HG02798 (cell line): ENCODE data around the gene ENDOU.

Experiments used
- ATAC-seq: cut with Tn5 transposase; IDR thresholded peaks from one replicate; pipeline ENCODE4 v1.9.1; 2021; ENCODE audit warnings: mild to moderate bottlenecking; ENCODE audit not compliant: unreplicated experiment, poor library complexity

ENDOU gene

GRCh38 chr12:47757840-47758583 is 32.7 kb upstream of the ENDOU start:
- ATAC-seq: no peak

DNA sequence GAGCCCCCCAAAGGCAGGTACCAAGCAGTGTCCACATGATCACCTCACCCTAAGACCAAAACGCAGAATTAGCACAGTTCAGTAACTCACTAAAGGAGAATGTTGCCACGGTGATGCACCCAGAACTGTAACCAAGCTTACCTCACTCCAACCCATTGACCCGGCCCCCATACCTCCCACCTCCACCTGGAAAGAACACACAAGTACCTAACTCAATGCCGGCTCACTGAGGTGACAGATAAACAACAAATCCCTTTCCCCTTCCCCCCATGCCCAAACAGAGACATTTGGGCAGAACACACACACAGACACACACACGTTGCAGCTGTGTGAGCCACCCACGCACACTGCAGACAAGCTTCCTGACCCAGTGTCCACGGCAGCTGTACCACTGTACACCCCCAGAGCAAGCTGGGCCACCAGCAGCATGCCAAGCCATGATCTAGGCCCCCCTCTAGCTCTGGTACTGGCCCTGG is 32.1 kb upstream of the ENDOU start:
- no peak for ATAC-seq

DNA sequence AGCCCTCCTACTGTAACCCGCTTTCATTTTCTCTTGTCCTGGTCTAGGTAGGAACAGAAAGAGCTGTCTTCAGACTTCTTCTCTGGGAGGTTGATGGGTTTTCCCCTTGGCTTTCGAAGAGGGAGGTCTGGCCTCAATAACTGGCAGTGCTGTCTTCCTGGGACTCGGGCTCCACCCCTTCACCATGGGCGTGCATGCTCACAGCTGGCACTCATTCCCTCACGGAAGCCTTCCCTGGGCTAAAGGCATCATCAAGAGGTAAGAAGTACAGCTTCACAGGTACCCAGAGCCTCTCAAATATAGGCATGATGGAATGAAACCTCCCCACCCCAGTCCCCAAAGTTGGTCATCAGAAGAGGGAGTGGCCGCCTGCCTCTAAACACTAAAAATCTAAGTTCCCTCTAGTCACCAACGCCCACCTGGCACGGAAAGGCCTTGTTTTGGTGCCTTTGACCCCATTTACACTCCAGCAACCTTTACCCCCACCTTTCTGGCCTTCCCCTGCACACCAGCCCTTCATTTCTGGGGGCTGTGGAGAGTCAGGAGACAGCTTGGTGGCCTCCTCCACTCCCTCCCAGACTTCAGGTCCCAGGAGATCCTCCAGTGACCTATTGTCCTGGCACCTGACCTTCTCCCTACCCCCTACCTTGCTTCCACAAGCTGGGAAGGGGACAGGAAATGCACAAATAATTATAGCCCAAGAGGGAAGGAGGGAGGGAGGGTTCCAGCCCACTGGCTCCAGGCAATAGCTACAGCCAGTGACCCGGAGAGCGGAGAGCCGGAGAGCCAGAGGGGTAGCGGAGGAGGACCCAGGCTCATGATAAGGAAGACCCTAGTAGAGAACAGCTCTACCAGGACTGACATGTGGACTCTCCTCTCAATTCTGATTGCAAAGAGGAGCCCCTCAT is 30.6 kb upstream of the ENDOU start:
- ATAC-seq: peak; percentile 80

DNA sequence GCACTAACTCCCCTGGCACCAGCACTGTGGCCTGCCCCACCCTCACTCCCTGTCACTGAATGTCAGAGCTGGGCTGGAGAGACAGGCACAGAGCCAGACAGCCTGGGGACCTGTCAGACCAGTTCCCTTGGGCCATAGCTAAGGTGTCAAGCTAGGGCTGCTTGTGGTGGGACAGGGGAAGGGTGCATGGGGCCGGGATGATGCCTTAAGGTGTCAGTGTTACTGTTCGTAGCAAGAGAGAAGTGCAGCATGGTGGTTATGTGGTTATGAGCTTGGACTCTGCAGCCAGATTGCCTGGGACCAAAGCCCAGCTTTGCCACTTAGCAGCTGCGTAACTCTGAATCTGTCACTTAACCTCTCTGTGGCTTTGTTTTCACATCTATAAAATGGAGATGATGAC is 29.6 kb upstream of the ENDOU start:
- peak; percentile 32 for ATAC-seq

- no peak for ATAC-seq
These were observed 28.8 kb upstream of the ENDOU start for GRCh38 chr12:47754126-47754525.

DNA sequence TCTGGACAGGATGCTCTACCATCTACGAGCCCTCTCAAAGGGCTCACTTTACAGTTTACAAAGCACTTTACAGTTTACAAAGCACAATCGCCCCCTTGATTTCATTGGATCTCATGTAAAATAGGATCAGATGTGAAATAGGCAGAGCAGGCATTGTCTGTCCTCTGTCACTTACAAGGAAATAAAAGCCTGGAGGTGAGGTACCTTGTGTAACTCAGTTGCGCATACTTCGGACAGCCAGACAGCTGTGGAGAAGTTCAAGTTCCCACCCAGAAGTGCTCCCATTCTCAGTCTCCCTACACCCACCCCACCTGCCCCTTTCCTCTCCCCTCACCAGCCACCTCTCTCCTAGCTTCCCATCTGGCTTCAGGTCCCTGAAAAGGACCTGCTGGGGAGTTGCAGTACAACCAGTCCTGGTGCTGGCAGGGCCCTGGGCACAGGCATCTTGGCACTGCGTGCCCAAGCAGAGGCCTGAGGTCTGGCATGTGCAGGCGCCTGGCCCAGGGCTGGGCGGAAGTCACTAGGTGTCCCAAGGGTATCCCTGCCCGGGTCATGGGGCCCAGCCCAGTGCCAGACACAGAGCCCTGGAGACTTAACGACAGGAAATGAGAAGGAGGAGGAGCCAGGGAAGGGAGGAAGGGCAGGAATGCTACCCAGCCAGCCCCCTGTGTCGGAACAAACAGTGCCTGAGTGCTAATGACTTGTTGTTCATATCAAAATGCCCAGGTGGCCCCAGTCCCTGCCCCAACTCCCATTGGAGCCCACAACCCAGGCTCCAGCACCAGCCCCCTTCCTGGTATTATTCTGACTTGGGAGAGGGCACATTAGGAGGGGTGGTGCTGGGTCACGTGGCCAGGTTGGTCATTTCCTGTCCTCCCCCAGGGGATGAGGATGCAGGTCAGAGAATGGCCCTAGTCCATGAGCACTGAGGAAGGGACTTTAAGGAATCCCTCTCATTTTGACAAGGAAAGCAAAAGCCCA is 28.0 kb upstream of the ENDOU start:
- ATAC-seq: no peak

- no peak for ATAC-seq
These were observed 27.3 kb upstream of the ENDOU start for GRCh38 chr12:47752552-47752951.

DNA sequence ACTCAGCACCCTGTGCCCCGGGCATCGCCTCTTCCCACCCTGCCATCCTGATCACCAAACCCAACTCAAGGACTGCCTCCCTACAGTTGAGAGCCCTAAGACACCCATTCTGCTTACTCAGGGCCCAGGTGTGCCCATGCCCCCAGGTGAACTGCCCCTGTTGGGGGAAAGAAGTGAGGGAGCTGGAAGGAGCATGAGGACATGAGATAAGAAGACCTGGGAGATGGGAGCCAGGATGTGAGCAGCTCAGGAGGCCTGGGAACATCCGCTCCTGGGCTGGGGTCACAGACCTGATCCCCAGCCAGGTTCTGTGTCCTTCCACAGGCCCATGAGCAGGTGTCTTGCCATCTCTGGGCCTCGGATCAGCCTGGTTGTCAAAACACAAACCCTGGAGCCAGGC is 26.8 kb upstream of the ENDOU start:
- no peak for ATAC-seq

DNA sequence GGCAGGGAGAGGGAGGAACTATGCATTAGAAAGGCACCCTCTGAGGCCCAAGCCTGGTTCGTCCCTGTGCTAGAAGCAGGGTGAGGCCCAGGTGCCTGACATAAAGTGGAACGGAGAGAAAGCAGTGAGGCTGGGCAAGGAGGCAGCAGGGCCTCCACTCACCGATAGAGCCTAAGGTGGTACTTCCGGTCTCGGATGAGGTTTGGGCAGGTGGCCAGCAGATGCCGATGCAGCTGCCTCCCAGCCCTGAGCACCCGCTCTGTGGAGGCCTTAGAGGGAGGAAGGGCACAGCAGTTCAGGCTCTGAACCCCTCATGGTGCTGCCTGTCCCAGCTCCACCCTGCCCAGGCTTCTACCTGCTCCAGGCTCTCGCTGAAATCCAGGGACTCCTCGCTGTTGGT is 26.3 kb upstream of the ENDOU start:
- no peak for ATAC-seq

DNA sequence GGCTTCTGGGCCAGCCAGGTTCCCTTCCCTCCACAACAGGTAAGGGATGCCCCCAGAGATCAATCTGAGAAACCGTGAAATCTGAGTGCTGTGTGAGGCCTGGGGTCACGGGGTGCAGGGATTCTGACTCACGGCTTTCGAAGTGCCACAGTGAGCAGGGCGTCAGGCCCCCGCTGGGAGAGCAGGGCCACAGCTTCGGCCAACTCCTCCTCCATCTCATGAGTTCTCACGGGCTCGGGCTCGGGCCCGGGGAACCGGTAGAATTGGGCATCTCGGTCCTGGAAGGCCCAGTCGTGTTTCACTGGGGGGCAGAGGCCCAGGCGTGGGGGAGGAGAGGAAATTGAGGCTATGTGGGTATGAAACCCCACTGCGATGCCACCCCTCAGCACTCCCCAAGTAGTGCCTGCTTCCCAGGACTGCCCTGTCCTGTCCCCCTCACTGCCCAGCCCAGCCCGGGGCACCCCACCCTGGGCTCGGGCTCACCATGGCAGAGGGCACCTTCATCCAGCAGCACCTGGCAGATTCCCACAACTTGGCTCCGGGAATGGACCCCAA is 25.7 kb upstream of the ENDOU start:
- no peak for ATAC-seq

GRCh38 chr12:47750229-47750798 is 25.0 kb upstream of the ENDOU start:
- ATAC-seq: no peak

DNA sequence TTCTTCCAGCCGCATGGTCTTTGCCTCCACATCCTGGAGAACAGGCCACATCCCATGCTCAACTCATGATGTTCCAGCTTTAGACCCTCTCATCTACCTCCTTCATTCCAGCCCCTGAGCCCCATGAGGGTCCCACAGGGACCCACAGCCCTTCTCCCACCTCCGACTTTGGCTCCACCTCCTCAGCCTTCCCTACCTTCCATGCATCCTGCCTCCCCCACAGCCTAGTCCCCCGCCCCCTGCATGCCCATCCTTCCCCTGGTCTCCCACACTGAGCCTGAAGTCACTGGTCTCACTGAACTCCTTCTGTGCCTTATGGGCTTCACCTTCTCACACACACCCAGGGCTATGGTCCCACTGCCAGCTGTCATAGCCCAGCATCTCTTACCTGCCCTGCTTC is 23.6 kb upstream of the ENDOU start:
- no peak for ATAC-seq

DNA sequence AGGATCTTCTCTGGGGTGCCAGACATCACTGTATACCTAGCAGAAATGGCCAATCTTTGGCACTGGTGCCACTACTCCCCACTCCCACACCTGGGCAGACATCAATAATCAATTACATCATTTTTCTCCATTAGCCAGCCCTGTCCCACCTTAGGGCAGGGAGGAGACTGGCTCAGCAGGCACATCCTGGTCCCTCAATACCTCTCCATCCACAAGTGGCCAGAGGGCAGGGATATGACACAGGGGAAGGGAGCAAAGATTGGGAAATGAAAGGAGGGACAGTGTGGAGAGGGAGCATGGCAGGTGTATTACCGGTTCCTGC is 23.2 kb upstream of the ENDOU start:
- ATAC-seq: no peak

DNA sequence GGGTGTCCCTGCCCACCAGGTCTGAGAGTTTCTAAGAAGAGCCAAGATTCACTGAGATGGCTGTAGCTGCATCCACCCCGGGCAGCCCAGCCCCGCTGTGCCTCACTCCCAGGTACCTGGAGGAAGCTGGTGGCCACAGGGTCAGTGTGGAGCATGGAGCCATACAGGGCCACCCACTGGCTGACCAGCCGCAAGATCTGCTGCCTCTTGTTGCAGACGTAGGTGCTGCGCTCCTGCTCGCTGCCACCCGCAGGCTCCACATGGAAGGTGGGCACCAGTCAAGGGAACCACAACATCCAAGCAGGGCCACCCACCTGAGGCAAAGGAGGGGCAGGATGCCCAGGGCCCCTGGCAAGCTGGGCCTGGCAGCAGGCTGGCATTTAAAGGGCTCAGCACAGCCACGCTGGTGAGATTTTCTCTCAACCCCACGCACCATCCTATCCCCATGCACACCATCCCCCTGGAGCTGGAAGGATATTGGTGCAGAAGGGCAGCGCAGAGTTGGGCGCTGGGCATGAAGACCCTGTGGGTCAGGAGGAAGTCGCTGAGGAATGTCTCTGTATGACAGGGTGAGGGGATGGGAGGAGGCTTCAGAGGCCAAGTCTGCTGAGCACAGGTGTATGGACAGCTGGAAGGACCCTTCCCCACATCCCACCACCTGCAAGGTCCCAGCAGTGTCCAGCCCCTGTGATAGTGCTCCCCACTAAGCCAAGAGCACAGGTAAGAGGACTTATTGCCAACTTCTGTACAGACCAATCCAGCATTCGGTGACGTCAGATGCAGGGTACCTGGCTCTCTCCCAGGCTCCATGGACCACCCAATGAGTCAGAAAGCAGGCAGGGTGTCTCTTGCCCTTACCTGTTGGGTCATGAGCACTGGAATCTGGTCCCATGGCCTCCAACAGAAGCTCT is 22.6 kb upstream of the ENDOU start:
- no peak for ATAC-seq

- ATAC-seq: peak; percentile 34
These were observed 21.8 kb upstream of the ENDOU start for GRCh38 chr12:47747126-47747525.

- no peak for ATAC-seq
These were observed 21.2 kb upstream of the ENDOU start for GRCh38 chr12:47746523-47746922.

DNA sequence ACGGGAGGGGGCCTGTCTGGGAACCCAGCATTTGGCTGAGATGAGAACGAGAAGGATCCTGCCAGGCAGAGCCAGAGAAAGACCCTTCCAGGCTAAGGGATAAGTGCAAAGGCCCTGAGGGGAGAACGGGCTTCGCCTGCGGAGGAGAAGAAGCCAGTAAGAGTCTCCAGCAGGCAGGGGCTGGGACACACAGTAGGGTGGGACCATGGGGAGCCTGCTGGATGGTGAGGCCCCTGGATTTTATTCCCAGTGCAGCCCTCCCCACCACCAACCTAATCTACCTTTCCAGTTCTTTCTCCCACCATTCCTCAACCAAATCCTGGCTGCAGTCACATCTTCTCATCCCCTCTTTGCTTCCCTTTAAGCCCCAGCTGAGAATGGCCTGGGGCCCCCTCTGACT is 20.8 kb upstream of the ENDOU start:
- no peak for ATAC-seq

GRCh38 chr12:47745485-47746041 is 20.3 kb upstream of the ENDOU start:
- no peak for ATAC-seq
